Calu3 (cell line): ENCODE data around the gene LRMDA. TPM values are rescaled to one million over a fixed set of nuclear protein-coding genes. Genes with fewer than 3 reads are reported as not detected.

Source experiments
- BruUV-seq: library from RNA; stranded (reverse); fragments of 400-500 nt; replicated peaks from 2 replicates; lab custom pipeline; 2021; lab: Mats Ljungman, UMichigan
- CTCF ChIA-PET: fragments of 300-600 bp; sonication (Branson Sonifier 250); formaldehyde crosslinking; loops from one replicate; lab custom pipeline; 2022; ENCODE audit warnings: antibody characterized with exemption; lab: Charles Lee
- DNase-seq: peaks from one replicate; pipeline ENCODE4 v3.0.0; 2022
- H3K27ac Mint-ChIP-seq: one replicate; pipeline ENCODE4 v1.8.0; 2022; ENCODE audit warnings: mixed read lengths; ENCODE audit not compliant: unreplicated experiment
- H3K27me3 Mint-ChIP-seq: one replicate; pipeline ENCODE4 v1.8.0; 2022; ENCODE audit warnings: mixed read lengths; ENCODE audit not compliant: unreplicated experiment
- H3K36me3 Mint-ChIP-seq: one replicate; pipeline ENCODE4 v1.8.0; 2022; ENCODE audit warnings: mild to moderate bottlenecking, moderate library complexity, mixed read lengths; ENCODE audit not compliant: insufficient read depth, unreplicated experiment
- H3K4me1 Mint-ChIP-seq: one replicate; pipeline ENCODE4 v1.8.0; 2022; ENCODE audit warnings: mild to moderate bottlenecking, low read depth, mixed read lengths; ENCODE audit not compliant: unreplicated experiment
- H3K4me3 Mint-ChIP-seq: one replicate; pipeline ENCODE4 v1.8.0; 2022; ENCODE audit warnings: mild to moderate bottlenecking, low read depth, moderate library complexity, mixed read lengths; ENCODE audit not compliant: unreplicated experiment
- H3K9me3 Mint-ChIP-seq: one replicate; pipeline ENCODE4 v1.8.0; 2022; ENCODE audit warnings: low read depth, mixed read lengths; ENCODE audit not compliant: unreplicated experiment
- CTCF ChIP-seq: fragments of 200-600 bp; IDR thresholded peaks from one replicate; pipeline ENCODE4 v1.8.0; 2022; ENCODE audit warnings: antibody characterized with exemption; ENCODE audit not compliant: unreplicated experiment
- intact Hi-C: fragments of 100-400 bp; cut with micrococcal nuclease; formaldehyde crosslinking; loops from one replicate; pipeline ENCODE4 v1.10.0; 2022; ENCODE audit not compliant: unreplicated experiment
- total RNA-seq: library from RNA; stranded (reverse); gene quantifications from 2 replicates; pipeline ENCODE4 v1.2.3, GENCODE V29; 2022

LRMDA gene
- total RNA-seq, 1 experiment from 2014 or later: 7.6 TPM

DNA sequence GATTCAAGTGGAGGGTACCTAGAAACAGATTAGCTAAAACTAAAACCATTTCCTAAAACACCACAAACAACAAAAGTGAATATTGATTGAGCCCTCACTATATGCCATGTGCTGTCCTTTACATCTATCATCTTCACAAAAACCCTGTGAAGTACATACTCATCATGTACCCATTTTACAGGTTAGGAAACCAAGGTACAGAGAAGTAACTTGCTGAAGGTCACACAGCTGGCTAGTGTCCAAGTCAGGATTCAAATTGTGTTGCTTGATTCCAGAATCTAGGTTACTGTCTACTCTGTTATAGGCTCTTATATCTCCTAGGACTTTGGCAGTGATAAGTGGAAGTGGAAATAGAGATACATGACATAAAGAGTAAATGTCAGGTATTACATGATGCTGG lies 463.8 kb downstream of the LRMDA start:
- CTCF ChIA-PET: no interaction called here
- intact Hi-C loops: no loop called here
- H3K27ac Mint-ChIP-seq: no peak overlapping the region
- H3K4me1 Mint-ChIP-seq: no peaks in the 10 kb centered on the region
- H3K4me3 Mint-ChIP-seq: no peak overlapping the region
- H3K27me3 Mint-ChIP-seq: peaks cover 10% of the 10 kb centered on the region
- no TSS peak for BruUV-seq
- no peaks in the 10 kb centered on the region for H3K36me3 Mint-ChIP-seq
- H3K9me3 Mint-ChIP-seq: no peaks in the 10 kb centered on the region
- TF ChIP-seq CTCF: no peak
- DNase-seq: no peak

DNA sequence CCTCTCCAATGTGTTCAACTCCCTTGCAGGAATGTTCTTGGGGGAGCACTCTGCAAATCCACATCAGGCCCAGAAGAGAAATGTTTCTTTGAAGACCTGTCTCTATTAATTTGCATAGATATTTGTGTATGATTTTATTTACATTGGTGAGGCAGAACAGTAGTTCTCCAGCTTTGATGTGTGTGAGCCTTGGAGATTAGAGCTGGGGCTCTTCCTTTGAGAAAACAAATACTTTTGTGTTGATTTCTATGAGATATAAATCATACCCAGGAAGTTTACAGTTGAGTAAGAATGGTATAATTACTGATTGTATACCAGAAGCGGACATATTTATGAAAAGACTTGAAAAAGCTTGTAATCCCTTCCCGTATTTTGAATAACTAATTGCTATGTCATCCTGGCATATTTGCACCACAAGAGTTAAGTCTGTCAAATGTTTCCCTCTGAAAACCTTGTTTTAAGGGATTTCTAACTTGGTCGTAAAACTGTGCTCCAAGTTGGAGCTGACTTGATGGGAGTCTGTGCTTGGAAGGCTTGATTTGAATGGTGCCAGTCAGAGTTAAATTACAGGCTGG lies 468.5 kb downstream of the LRMDA start:
- BruUV-seq: no TSS peak
- Mint-ChIP-seq H3K9me3 (no peaks in the 10 kb centered on the region), H3K27ac (no peak overlapping the region)

GRCh38 chr10:75902816-75903215 lies 471.4 kb downstream of the LRMDA start:
- CTCF ChIA-PET: no interaction called here
- BruUV-seq: no TSS peak
- no peak for TF ChIP-seq CTCF
- Mint-ChIP-seq H3K27me3 (peaks cover 57% of the 10 kb centered on the region), H3K36me3 (no peaks in the 10 kb centered on the region), H3K4me1 (no peaks in the 10 kb centered on the region), H3K9me3 (no peaks in the 10 kb centered on the region), H3K27ac (no peak overlapping the region), H3K4me3 (no peak overlapping the region)
- DNase-seq: no peak
- intact Hi-C loops: no loop called here

More for the DNA sequence above, 468.5 kb downstream of the LRMDA start:
- intact Hi-C loops: no loop called here
- TF ChIP-seq CTCF: no peak
- DNase-seq: no peak
- Mint-ChIP-seq H3K4me3 (no peak overlapping the region), H3K4me1 (no peaks in the 10 kb centered on the region), H3K27me3 (peaks cover 41% of the 10 kb centered on the region), H3K36me3 (no peaks in the 10 kb centered on the region)
- CTCF ChIA-PET: no interaction called here

- Mint-ChIP-seq H3K27ac (no peak overlapping the region), H3K4me1 (no peaks in the 10 kb centered on the region), H3K27me3 (peaks cover 67% of the 10 kb centered on the region), H3K4me3 (no peak overlapping the region), H3K9me3 (no peaks in the 10 kb centered on the region), H3K36me3 (no peaks in the 10 kb centered on the region)
- intact Hi-C loops: no loop called here
- DNase-seq: no peak
- CTCF ChIA-PET: no interaction called here
- TF ChIP-seq CTCF: no peak
- no TSS peak for BruUV-seq
Observed at GRCh38 chr10:75904499-75905283, 473.3 kb downstream of the LRMDA start.
